ENCODE measurements around the gene RNF32. TPM values are rescaled to one million over a fixed set of nuclear protein-coding genes. Genes with fewer than 3 reads are reported as not detected.

Gene RNF32
- total RNA-seq, 2 donors from 2014 or later, result 2.0 TPM

DNA sequence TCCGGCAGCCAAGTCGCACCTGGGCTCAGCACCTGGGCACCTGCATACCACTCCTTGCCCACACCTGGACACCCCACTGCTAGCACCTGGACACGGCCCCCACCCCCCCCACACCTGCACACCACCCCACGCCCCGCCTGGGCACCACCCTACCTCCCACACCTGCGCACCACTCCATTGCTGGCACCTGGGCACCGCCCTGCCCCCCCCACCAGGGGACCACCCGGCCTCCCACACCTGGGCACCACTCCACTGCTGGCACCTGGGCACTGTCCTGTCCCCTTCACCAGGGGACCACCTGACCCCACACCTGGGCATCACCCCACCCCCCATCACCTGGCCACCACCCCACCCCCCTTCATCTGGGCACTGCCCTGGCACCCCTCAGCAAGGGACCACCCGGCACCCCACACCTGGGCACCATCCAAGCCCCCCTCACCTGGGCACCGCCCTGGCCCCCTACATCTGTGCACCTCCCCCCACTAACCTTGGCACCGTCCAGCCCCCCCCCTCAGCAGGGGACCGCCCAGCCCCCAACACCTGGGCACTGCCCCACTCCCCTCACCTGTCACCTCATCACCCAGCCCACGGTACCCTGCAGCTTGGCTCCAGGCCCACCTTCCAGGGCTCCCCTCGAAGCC, 33.8 kb upstream of the RNF32 start:
- Histone ChIP-seq H3K4me3 (no peak overlapping the region), H3K36me3 (no peaks in the 10 kb centered on the region), H3K27me3 (no peaks in the 10 kb centered on the region), H3K9me3 (no peaks in the 10 kb centered on the region), H3K9ac (ENCODE audit: low read depth in 2 of 2, low read length in 2 of 2) (no peak overlapping the region), H3K27ac (no peak overlapping the region), H3K4me1 (no peaks in the 10 kb centered on the region)
- no peak for DNase-seq
- intact Hi-C loops (cut with DNase I), result no loop called here
- TF ChIP-seq CTCF (IDR thresholded peaks at IDR 0.05), result no peak

GRCh38 chr7:156607332-156608172, 33.0 kb upstream of the RNF32 start:
- H3K36me3 ChIP-seq, result no peaks in the 10 kb centered on the region
- DNase-seq, result no peak
- peak overlapping the region; percentile 31 for H3K4me3 ChIP-seq
- H3K9me3 ChIP-seq, result no peaks in the 10 kb centered on the region
- intact Hi-C loops (cut with DNase I), result no loop called here
- H3K9ac ChIP-seq (ENCODE audit: low read depth in 2 of 2, low read length in 2 of 2), result no peak overlapping the region
- no peak for TF ChIP-seq CTCF (IDR thresholded peaks at IDR 0.05)
- no peak overlapping the region for H3K27ac ChIP-seq
- no peaks in the 10 kb centered on the region for H3K4me1 ChIP-seq
- no peaks in the 10 kb centered on the region for H3K27me3 ChIP-seq

- Histone ChIP-seq H3K9me3 (no peaks in the 10 kb centered on the region), H3K36me3 (no peaks in the 10 kb centered on the region), H3K27ac (no peak overlapping the region), H3K9ac (ENCODE audit: low read depth in 2 of 2, low read length in 2 of 2) (no peak overlapping the region), H3K4me3 (peak overlapping the region; percentile 31), H3K4me1 (no peaks in the 10 kb centered on the region), H3K27me3 (no peaks in the 10 kb centered on the region)
- intact Hi-C loops (cut with DNase I), result no loop called here
- DNase-seq, result no peak
- no peak for TF ChIP-seq CTCF (IDR thresholded peaks at IDR 0.05)
These were observed 32.4 kb upstream of the RNF32 start for GRCh38 chr7:156608173-156608478.

DNA sequence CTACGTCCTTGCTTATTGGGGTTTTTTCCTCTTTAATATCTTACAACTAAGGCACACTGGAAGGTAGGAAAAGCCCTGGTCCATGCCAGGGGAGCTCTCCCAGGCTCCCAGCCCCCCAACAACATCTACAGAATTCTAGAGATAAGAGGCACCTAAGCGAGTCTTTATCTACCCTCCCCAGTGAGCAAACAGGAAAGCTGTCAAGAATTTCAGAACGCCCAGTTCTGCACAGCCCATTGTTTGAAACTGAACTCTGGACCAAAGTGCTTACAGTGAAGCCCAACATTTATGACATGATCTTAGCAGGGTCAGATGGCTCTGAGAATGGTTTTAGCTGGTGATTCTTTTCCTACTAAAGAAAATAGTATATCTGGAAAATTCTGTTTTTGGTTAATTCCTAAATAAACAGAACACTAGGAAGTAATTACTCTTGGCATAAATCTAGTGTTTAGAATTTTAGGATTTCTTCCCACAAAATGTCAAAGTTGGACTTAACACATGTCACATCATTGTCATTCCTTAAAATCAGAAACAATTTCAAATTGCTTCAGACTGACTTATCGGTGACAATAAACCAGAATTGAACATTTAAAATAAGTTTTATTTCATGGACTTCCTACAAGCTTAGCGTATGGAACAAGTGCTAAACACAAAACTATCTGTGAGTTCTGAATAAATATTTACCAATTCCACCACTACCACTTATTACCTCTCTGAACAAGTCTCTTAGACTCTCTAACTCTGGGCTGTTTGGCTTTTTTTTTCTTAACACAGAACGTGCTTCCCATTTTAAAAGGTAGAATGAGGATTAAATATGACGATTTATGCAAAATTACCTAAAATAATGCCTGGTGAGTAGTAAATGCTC, 31.3 kb upstream of the RNF32 start:
- TF ChIP-seq CTCF (IDR thresholded peaks at IDR 0.05), result no peak
- H3K27ac ChIP-seq, result peak overlapping the region; percentile 38

GRCh38 chr7:156610130-156610529, 30.4 kb upstream of the RNF32 start:
- H3K27me3 ChIP-seq, result no peaks in the 10 kb centered on the region
- H3K27ac ChIP-seq, result no peak overlapping the region
- H3K4me1 ChIP-seq, result no peaks in the 10 kb centered on the region
- no peaks in the 10 kb centered on the region for H3K9me3 ChIP-seq
- H3K4me3 ChIP-seq, result no peak overlapping the region
- DNase-seq, result no peak
- intact Hi-C loops (cut with DNase I), result no loop called here
- no peaks in the 10 kb centered on the region for H3K36me3 ChIP-seq
- H3K9ac ChIP-seq (ENCODE audit: low read depth in 2 of 2, low read length in 2 of 2), result no peak overlapping the region
- no peak for TF ChIP-seq CTCF (IDR thresholded peaks at IDR 0.05)

More for the DNA sequence above, 31.3 kb upstream of the RNF32 start:
- H3K9me3 ChIP-seq, result no peaks in the 10 kb centered on the region
- no peaks in the 10 kb centered on the region for H3K27me3 ChIP-seq
- intact Hi-C loops (cut with DNase I), result no loop called here
- H3K4me3 ChIP-seq, result no peak overlapping the region
- H3K4me1 ChIP-seq, result no peaks in the 10 kb centered on the region
- H3K9ac ChIP-seq (ENCODE audit: low read depth in 2 of 2, low read length in 2 of 2), result peak overlapping the region in 1 of 2 donors; percentile 38
- H3K36me3 ChIP-seq, result no peaks in the 10 kb centered on the region
- DNase-seq, result peak; percentile 78
